Ovary (tissue), 9 donors: ENCODE results near the gene PCGF1. TPM values are rescaled to one million over a fixed set of nuclear protein-coding genes. Genes with fewer than 3 reads are reported as not detected.

Experiments
- DNase-seq, 5 donors: peaks; one replicate each; pipeline ENCODE4 v3.0.0-alpha.2; 2019 to 2020
- H3K27ac ChIP-seq, 2 donors: fragments of 200-600 bp; one replicate each; pipeline versions ENCODE4 v1.5.1 to v1.8.0; 2019 to 2022
- H3K27me3 ChIP-seq: fragments of 200-600 bp; one replicate; pipeline ENCODE4 v1.8.0; 2022
- H3K36me3 ChIP-seq: fragments of 200-600 bp; sonication (generic); one replicate; pipeline ENCODE4 v1.5.1; 2019
- H3K4me1 ChIP-seq: one replicate; pipeline ENCODE4 v1.8.1; 2013; ENCODE audit warnings: mild to moderate bottlenecking, moderate library complexity; ENCODE audit not compliant: insufficient read depth
- H3K4me3 ChIP-seq: fragments of 200-600 bp; sonication (generic); one replicate; pipeline ENCODE4 v1.5.1; 2017
- H3K9me3 ChIP-seq, 2 donors: fragments of 200-600 bp in 1 of 2; sonication (generic) in 1 of 2; one replicate each; pipeline versions ENCODE4 v1.5.1 to v1.8.1; 2013 to 2019; ENCODE audit warnings: mild to moderate bottlenecking in 1 of 2, moderate library complexity in 1 of 2
- CTCF ChIP-seq, 3 donors: fragments of 450-650 bp in 2 of 3; fragments of 200-600 bp in 1 of 3; IDR thresholded peaks; one replicate each; pipeline versions ENCODE4 v1.5.1 to v1.8.0; 2016 to 2022; ENCODE audit warnings: antibody characterized with exemption in 3 of 3, mild to moderate bottlenecking in 1 of 3
- EP300 ChIP-seq: sonication (generic); formaldehyde crosslinking; IDR thresholded peaks from one replicate; pipeline ENCODE4 v1.6.1; 2017; ENCODE audit warnings: antibody characterized with exemption
- POLR2A ChIP-seq: fragments of 450-650 bp; IDR thresholded peaks from one replicate; pipeline ENCODE4 v1.6.1; 2017; ENCODE audit warnings: antibody characterized with exemption, mild to moderate bottlenecking, moderate library complexity
- WGBS, 3 donors: extraction: QIAGEN DNeasy Blood & Tissue Kit in 1 of 3; methylation state at CpG; one replicate each; pipeline versions ENCODE4 v1.1.5 to v1.1.7; 2013 to 2017; 5-methylcytosine and 5-hydroxymethylcytosine counted together
- intact Hi-C, 4 donors: fragments of 100-400 bp; cut with DNase I; formaldehyde crosslinking; loops; one replicate each; pipeline versions ENCODE4 v1.11.0 to v1.15.1; 2022 to 2023
- polyA plus RNA-seq, 2 donors: library from polyadenylated mRNA; stranded (reverse); fragments of 200-250 nt in 1 of 2; fragments of 350-450 nt in 1 of 2; fragmentation: Illumina TruSeq in 1 of 2; extraction: RNeasy Lipid Tissue Mini Kit (QIAGEN cat#74804) in 1 of 2; gene quantifications; one replicate each; pipeline ENCODE4 v1.2.3, GENCODE V29; 2013 to 2014
- total RNA-seq, 7 donors: library from RNA; depleted of rRNA in 2 of 7; stranded (reverse); fragments of >200 nt in 2 of 7; fragmentation: NEBNext Ultra II Directional in 3 of 7; extraction: Animal tissue kit (Norgen Biotek cat#: 25700) in 3 of 7; gene quantifications; one replicate each; pipeline versions ENCODE4 v1.1.0 to v1.2.4, GENCODE V29; 2016 to 2023
- donor health status: DM: no; HTN: no; CAD: no; lungs with moderate emphysema.
- donor health status: DM: no; HTN: no; CAD: no.
- donor health status: Bipolar disorder and iron deficiency.
- donor health status: DM: yes; HTN: yes; CAD: no.
- donor health status: DM: no; HTN: no; CAD: no.
- donor health status: DM: yes; HTN: yes; CAD: no.

PCGF1 gene
- total and polyA plus RNA-seq, 9 donors: 9.3 to 24.3 (median 13.8) TPM

- 12 to 15% (median 13%) methylated on average over 26 of the region's 26 CpGs for WGBS, 3 donors
- no peaks in the 10 kb centered on the region for H3K9me3 ChIP-seq
- H3K4me3 ChIP-seq: peak overlapping the region; percentile 40
- peaks cover 9% of the 10 kb centered on the region for H3K4me1 ChIP-seq
- H3K27me3 ChIP-seq: no peaks in the 10 kb centered on the region
- no peak for DNase-seq
- peak overlapping the region in 1 of 2 donors; percentile 16 for H3K27ac ChIP-seq
- no peaks in the 10 kb centered on the region for H3K36me3 ChIP-seq
- intact Hi-C loops: no loop called here
- TF ChIP-seq EP300: no peak
- no peak for TF ChIP-seq POLR2A
- no peak for TF ChIP-seq CTCF (IDR thresholded peaks at IDR 0.05)
Measured at GRCh38 chr2:74548285-74548899, 40.9 kb upstream of the PCGF1 start.

GRCh38 chr2:74546004-74546403 is 38.5 kb upstream of the PCGF1 start:
- no peak for TF ChIP-seq EP300
- TF ChIP-seq CTCF (IDR thresholded peaks at IDR 0.05): no peak
- TF ChIP-seq POLR2A: no peak
- Histone ChIP-seq H3K4me3 (no peak overlapping the region), H3K27me3 (no peaks in the 10 kb centered on the region), H3K36me3 (no peaks in the 10 kb centered on the region), H3K9me3 (no peaks in the 10 kb centered on the region), H3K4me1 (peaks cover 6% of the 10 kb centered on the region), H3K27ac (no peak overlapping the region)
- WGBS, 3 donors: 91 to 93% (median 92%) methylated on average over 3 of the region's 3 CpGs
- intact Hi-C loops: no loop called here
- no peak for DNase-seq

GRCh38 chr2:74544634-74545033 is 37.1 kb upstream of the PCGF1 start:
- 91 to 95% (median 95%) methylated on average over 3 of the region's 3 CpGs for WGBS, 3 donors
- Histone ChIP-seq H3K4me3 (no peak overlapping the region), H3K9me3 (no peaks in the 10 kb centered on the region), H3K36me3 (no peaks in the 10 kb centered on the region), H3K27me3 (no peaks in the 10 kb centered on the region), H3K27ac (no peak overlapping the region), H3K4me1 (peaks cover 6% of the 10 kb centered on the region)
- TF ChIP-seq EP300: no peak
- no peak for TF ChIP-seq POLR2A
- TF ChIP-seq CTCF (IDR thresholded peaks at IDR 0.05): no peak
- no peak for DNase-seq
- intact Hi-C loops: no loop called here

- Histone ChIP-seq H3K9me3 (no peaks in the 10 kb centered on the region), H3K27ac (no peak overlapping the region), H3K36me3 (no peaks in the 10 kb centered on the region), H3K27me3 (no peaks in the 10 kb centered on the region), H3K4me1 (no peaks in the 10 kb centered on the region), H3K4me3 (no peak overlapping the region)
- DNase-seq: no peak
- 70 to 86% (median 84%) methylated on average over 1 of the region's 1 CpG for WGBS, 3 donors
- TF ChIP-seq EP300 (no peak), CTCF (IDR thresholded peaks at IDR 0.05) (no peak), POLR2A (no peak)
- intact Hi-C loops: no loop called here
Measured at GRCh38 chr2:74542978-74543377, 35.5 kb upstream of the PCGF1 start.
